ENCODE data around the gene ZCCHC2.

The ZCCHC2 gene

DNA sequence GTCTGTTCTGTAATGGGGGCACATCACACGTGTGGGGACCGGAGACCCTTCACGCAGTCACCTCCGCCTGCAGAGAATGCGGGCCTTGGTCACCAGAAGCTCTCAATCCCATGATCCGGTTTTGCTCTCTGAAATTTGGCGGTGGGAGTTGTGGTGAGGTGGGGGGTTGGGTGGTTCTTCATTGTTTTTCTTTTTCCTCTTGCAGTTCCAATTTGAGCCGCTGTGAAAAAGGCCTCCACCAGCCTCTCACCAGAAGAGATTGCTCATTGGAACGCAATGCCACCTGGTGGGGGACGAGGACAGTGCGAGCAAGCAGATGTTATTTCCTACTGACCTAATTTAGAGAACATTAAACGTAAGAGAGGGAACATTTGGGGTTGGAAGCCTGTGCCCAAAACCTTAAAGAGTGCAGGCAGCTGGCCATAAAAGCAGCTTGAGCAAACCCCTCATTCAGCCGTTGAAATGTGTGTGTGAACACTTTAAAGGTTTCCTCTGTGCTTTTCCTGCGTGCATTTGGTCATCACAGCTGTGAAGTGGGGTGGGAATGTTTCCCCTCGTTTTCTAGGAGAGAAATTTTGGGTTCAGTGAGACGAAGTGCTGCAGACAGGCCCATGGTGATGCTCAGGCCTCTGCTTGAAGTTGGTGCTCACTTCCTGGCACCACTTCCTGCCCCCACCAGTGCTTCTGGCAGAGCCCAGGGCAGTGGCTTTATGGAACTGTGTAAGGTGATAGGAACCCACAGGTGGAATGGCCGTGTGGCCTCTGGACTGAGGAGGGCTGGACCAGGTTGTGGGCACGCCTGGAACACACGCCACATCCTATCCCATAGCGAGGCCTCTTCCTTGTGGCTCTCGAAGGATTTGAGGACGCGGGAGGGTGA is 61.7 kb downstream of the ZCCHC2 start:
- peak; percentile 75 to 94 for DNase-seq

DNA sequence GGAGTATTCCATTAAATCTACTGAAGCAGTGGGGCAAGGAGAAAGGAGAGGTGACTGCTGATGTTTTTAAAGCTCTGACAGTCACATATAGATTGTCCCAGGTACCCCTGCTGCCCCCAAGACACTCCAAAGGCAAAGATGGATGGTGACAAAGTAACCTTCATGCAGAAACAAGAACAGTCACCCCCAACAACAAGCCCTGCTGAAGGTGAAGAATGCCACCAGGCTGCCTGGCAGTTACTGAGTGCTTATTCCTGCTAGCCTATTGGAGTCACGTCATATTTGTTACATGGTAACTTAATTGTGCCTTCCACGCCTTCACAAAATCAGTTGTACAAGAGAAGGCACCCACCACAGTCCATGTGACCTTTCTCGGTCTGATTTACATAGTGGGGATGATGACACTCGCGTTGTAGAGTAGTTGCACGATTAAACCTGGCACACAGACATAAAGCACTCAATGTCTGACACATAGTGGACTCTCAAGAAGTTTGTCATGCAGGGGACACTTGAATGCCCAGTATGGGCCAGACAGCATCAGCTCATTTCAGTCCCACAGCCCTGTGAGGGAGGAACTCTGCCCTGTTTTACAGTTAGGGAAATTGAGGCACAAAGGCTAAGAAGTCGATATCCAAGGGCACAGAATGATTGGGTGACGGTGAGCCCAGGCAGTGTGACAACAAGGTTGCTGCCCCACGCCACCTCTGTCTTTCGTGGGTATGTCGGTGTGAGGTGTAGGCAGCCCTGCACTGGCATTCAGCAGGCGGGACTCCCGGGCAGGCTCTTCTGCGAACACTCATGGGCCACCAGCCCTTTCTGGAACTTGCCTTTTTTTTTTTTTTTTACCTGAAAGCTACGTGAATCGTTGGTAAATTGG is 62.7 kb downstream of the ZCCHC2 start:
- Histone ChIP-seq H2BK12ac (ENCODE audit: low read length) (no peak overlapping the region), H3K27me3 (ENCODE audit: insufficient read depth, low read length) (no peaks in the 10 kb centered on the region), H2BK5ac (ENCODE audit: low read depth, low read length, poor library complexity) (no peak overlapping the region), H3K18ac (ENCODE audit: low read length) (no peak overlapping the region), H4K12ac (ENCODE audit: low read depth, low read length) (no peak overlapping the region), H3K23ac (ENCODE audit: low read length) (no peak overlapping the region), H2BK120ac (ENCODE audit: insufficient read depth, low read length, poor library complexity) (no peak overlapping the region), H3K4me1 (ENCODE audit: control insufficient read depth in 1 of 2, insufficient read depth in 2 of 2, low read length in 2 of 2) (no peaks in the 10 kb centered on the region), H3K9ac (ENCODE audit: low read length) (peak overlapping the region; percentile 2), H3K4me3 (ENCODE audit: low read depth, low read length) (no peak overlapping the region), H3K79me1 (ENCODE audit: low read length) (no peaks in the 10 kb centered on the region), H3K27ac (ENCODE audit: low read depth, low read length) (no peak overlapping the region), H3K4me2 (ENCODE audit: low read length) (no peak overlapping the region), H3K36me3 (ENCODE audit: control insufficient read depth in 1 of 2, insufficient read depth in 2 of 2, low read length in 2 of 2) (peaks cover 2 to 3% of the 10 kb centered on the region in 2 experiments), H3K14ac (ENCODE audit: low read length) (no peak overlapping the region), H4K91ac (ENCODE audit: low read depth, low read length) (no peak overlapping the region), H4K8ac (ENCODE audit: low read depth, low read length) (no peak overlapping the region), H2AFZ (ENCODE audit: insufficient read depth, low read length, poor library complexity) (no peak overlapping the region), H2AK5ac (ENCODE audit: low read length) (no peak overlapping the region), H3K4ac (ENCODE audit: low read depth, low read length) (no peak overlapping the region), H3K79me2 (ENCODE audit: control insufficient read depth, insufficient read depth, low read length, poor library complexity) (no peaks in the 10 kb centered on the region), H3K9me3 (ENCODE audit: insufficient read depth, low read depth, low read length) (no peaks in the 10 kb centered on the region)
- no CpG with 5 or more reads among the region's 16 CpGs for WGBS (ENCODE audit: extremely low coverage, insufficient coverage, insufficient read length)
- no peak for DNase-seq

More for the DNA sequence above, 61.7 kb downstream of the ZCCHC2 start:
- no peak overlapping the region for H3K9ac ChIP-seq (ENCODE audit: low read length)
- H2AK5ac ChIP-seq (ENCODE audit: low read length), result no peak overlapping the region
- H3K36me3 ChIP-seq (ENCODE audit: control insufficient read depth in 1 of 2, insufficient read depth in 2 of 2, low read length in 2 of 2), result peaks cover 3 to 5% of the 10 kb centered on the region in 2 experiments
- H3K4me1 ChIP-seq (ENCODE audit: control insufficient read depth in 1 of 2, insufficient read depth in 2 of 2, low read length in 2 of 2), result no peaks in the 10 kb centered on the region
- H3K4ac ChIP-seq (ENCODE audit: low read depth, low read length), result no peak overlapping the region
- no peak overlapping the region for H2BK12ac ChIP-seq (ENCODE audit: low read length)
- H4K8ac ChIP-seq (ENCODE audit: low read depth, low read length), result peak overlapping the region; percentile 55
- peak overlapping the region; percentile 43 for H3K18ac ChIP-seq (ENCODE audit: low read length)
- no peaks in the 10 kb centered on the region for H3K27me3 ChIP-seq (ENCODE audit: insufficient read depth, low read length)
- WGBS (ENCODE audit: extremely low coverage, insufficient coverage, insufficient read length), result no CpG with 5 or more reads among the region's 23 CpGs
- H2AFZ ChIP-seq (ENCODE audit: insufficient read depth, low read length, poor library complexity), result peak overlapping the region; percentile 35
- peak overlapping the region; percentile 80 for H4K12ac ChIP-seq (ENCODE audit: low read depth, low read length)
- no peaks in the 10 kb centered on the region for H3K79me2 ChIP-seq (ENCODE audit: control insufficient read depth, insufficient read depth, low read length, poor library complexity)
- no peak overlapping the region for H3K23ac ChIP-seq (ENCODE audit: low read length)
- H3K9me3 ChIP-seq (ENCODE audit: insufficient read depth, low read depth, low read length), result no peaks in the 10 kb centered on the region
- peak overlapping the region; percentile 54 for H3K4me2 ChIP-seq (ENCODE audit: low read length)
- no peak overlapping the region for H4K91ac ChIP-seq (ENCODE audit: low read depth, low read length)
- no peak overlapping the region for H3K27ac ChIP-seq (ENCODE audit: low read depth, low read length)
- H3K14ac ChIP-seq (ENCODE audit: low read length), result no peak overlapping the region
- H3K4me3 ChIP-seq (ENCODE audit: low read depth, low read length), result no peak overlapping the region
- H2BK5ac ChIP-seq (ENCODE audit: low read depth, low read length, poor library complexity), result no peak overlapping the region
- H3K79me1 ChIP-seq (ENCODE audit: low read length), result no peaks in the 10 kb centered on the region
- no peak overlapping the region for H2BK120ac ChIP-seq (ENCODE audit: insufficient read depth, low read length, poor library complexity)

DNA sequence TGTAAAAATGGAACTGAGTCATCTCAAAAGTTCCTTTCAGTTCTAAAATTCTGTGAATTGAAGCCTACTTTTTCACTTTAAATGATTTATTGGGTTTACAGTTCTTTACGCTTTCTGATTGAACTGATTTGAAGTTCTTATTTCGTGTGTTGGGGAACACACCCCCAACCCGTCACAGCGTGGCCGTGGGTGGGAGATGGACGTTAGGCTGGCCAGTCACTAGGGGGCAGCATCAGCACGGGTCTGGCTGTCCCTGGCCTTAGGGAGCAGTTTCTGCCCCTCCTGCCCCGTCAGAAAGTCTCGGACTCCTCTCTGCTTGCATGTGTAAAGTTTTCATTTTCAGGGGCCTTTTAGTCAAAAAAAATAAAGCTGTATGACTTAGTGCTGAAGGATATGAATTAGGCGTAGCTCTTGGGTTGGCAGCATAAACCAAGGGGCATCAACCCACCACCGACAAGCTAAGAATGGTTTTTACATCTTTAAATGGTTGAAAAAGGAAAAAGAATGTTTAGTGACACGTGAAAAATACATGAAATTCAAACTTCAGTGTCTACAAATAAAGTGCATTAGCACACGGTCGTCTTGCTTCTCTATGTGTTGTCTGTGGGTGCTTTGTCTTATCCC is 63.4 kb downstream of the ZCCHC2 start:
- H3K18ac ChIP-seq (ENCODE audit: low read length), result no peak overlapping the region
- H4K12ac ChIP-seq (ENCODE audit: low read depth, low read length), result no peak overlapping the region
- no peak overlapping the region for H2BK120ac ChIP-seq (ENCODE audit: insufficient read depth, low read length, poor library complexity)
- no peak overlapping the region for H3K9ac ChIP-seq (ENCODE audit: low read length)
- H3K14ac ChIP-seq (ENCODE audit: low read length), result no peak overlapping the region
- H2AFZ ChIP-seq (ENCODE audit: insufficient read depth, low read length, poor library complexity), result no peak overlapping the region
- no peaks in the 10 kb centered on the region for H3K27me3 ChIP-seq (ENCODE audit: insufficient read depth, low read length)
- no peaks in the 10 kb centered on the region for H3K4me1 ChIP-seq (ENCODE audit: control insufficient read depth in 1 of 2, insufficient read depth in 2 of 2, low read length in 2 of 2)
- H2BK12ac ChIP-seq (ENCODE audit: low read length), result no peak overlapping the region
- no peak overlapping the region for H3K4ac ChIP-seq (ENCODE audit: low read depth, low read length)
- no peaks in the 10 kb centered on the region for H3K9me3 ChIP-seq (ENCODE audit: insufficient read depth, low read depth, low read length)
- WGBS (ENCODE audit: extremely low coverage, insufficient coverage, insufficient read length), result no CpG with 5 or more reads among the region's 14 CpGs
- H3K4me3 ChIP-seq (ENCODE audit: low read depth, low read length), result no peak overlapping the region
- H3K4me2 ChIP-seq (ENCODE audit: low read length), result no peak overlapping the region
- no peaks in the 10 kb centered on the region for H3K79me1 ChIP-seq (ENCODE audit: low read length)
- H2AK5ac ChIP-seq (ENCODE audit: low read length), result no peak overlapping the region
- no peak overlapping the region for H4K8ac ChIP-seq (ENCODE audit: low read depth, low read length)
- no peak overlapping the region for H2BK5ac ChIP-seq (ENCODE audit: low read depth, low read length, poor library complexity)
- no peak overlapping the region for H3K27ac ChIP-seq (ENCODE audit: low read depth, low read length)
- no peaks in the 10 kb centered on the region for H3K79me2 ChIP-seq (ENCODE audit: control insufficient read depth, insufficient read depth, low read length, poor library complexity)
- H4K91ac ChIP-seq (ENCODE audit: low read depth, low read length), result no peak overlapping the region
- H3K23ac ChIP-seq (ENCODE audit: low read length), result no peak overlapping the region
- peak; percentile 44 to 71 for DNase-seq
- H3K36me3 ChIP-seq (ENCODE audit: control insufficient read depth in 1 of 2, insufficient read depth in 2 of 2, low read length in 2 of 2), result peaks cover 2 to 3% of the 10 kb centered on the region in 2 experiments

DNA sequence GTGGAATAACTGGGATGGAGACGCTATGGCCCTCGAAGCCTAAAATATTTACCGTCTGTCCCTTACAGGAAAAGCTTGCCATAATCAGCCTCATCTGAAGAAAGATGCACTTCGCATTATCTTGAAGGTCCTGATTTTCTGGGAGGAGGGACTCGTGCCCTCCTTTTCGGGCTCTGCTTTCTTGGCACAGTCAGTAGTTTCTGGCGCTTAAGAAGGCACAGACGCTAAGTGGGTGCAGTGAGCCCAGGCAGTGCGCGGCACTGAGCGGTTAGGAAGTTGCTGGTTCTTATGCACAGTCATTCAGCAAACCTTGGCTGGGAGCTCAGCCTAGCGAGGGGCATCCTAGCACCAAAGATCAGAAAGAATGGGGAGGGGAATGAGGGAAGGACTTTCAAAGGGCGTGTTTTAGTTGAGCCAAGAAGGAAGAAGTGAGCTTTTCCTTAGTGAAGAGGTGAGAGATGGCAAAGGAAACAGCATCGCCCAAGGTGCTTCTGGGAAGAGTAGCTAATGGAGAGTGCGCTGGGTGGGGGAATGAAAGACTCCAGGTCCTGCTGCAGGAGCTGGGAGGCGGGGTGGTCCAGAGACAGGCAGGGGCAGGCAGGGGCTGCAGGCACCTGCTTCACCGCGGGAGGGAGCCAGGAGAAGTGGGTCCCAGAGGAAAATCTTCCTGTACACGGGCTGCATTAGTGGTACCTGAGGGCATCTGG is 64.1 kb downstream of the ZCCHC2 start:
- no peak overlapping the region for H2BK120ac ChIP-seq (ENCODE audit: insufficient read depth, low read length, poor library complexity)
- H2AFZ ChIP-seq (ENCODE audit: insufficient read depth, low read length, poor library complexity), result no peak overlapping the region
- peaks cover 2 to 3% of the 10 kb centered on the region in 2 experiments for H3K36me3 ChIP-seq (ENCODE audit: control insufficient read depth in 1 of 2, insufficient read depth in 2 of 2, low read length in 2 of 2)
- no peak overlapping the region for H4K91ac ChIP-seq (ENCODE audit: low read depth, low read length)
- H3K18ac ChIP-seq (ENCODE audit: low read length), result no peak overlapping the region
- no peak overlapping the region for H3K9ac ChIP-seq (ENCODE audit: low read length)
- no peaks in the 10 kb centered on the region for H3K4me1 ChIP-seq (ENCODE audit: control insufficient read depth in 1 of 2, insufficient read depth in 2 of 2, low read length in 2 of 2)
- H3K4me2 ChIP-seq (ENCODE audit: low read length), result no peak overlapping the region
- H3K9me3 ChIP-seq (ENCODE audit: insufficient read depth, low read depth, low read length), result no peaks in the 10 kb centered on the region
- no peak overlapping the region for H3K4ac ChIP-seq (ENCODE audit: low read depth, low read length)
- H3K23ac ChIP-seq (ENCODE audit: low read length), result no peak overlapping the region
- H4K12ac ChIP-seq (ENCODE audit: low read depth, low read length), result no peak overlapping the region
- no peak overlapping the region for H2BK12ac ChIP-seq (ENCODE audit: low read length)
- H3K4me3 ChIP-seq (ENCODE audit: low read depth, low read length), result no peak overlapping the region
- no peak overlapping the region for H2AK5ac ChIP-seq (ENCODE audit: low read length)
- no peaks in the 10 kb centered on the region for H3K79me2 ChIP-seq (ENCODE audit: control insufficient read depth, insufficient read depth, low read length, poor library complexity)
- no peaks in the 10 kb centered on the region for H3K27me3 ChIP-seq (ENCODE audit: insufficient read depth, low read length)
- no peak overlapping the region for H2BK5ac ChIP-seq (ENCODE audit: low read depth, low read length, poor library complexity)
- no peaks in the 10 kb centered on the region for H3K79me1 ChIP-seq (ENCODE audit: low read length)
- WGBS (ENCODE audit: extremely low coverage, insufficient coverage, insufficient read length), result no CpG with 5 or more reads among the region's 19 CpGs
- H4K8ac ChIP-seq (ENCODE audit: low read depth, low read length), result no peak overlapping the region
- no peak overlapping the region for H3K14ac ChIP-seq (ENCODE audit: low read length)
- H3K27ac ChIP-seq (ENCODE audit: low read depth, low read length), result no peak overlapping the region
- DNase-seq, result peak in 1 of 2 donors; percentile 27

Data from trophoblast cell (in vitro differentiated cells and primary cell).